ENCODE measurements around the gene FHL2.
"Not testable (repeated sequence)": the region's sequence is repeated elsewhere in the genome, so short reads cannot be mapped to it uniquely, and the experiment has no call there.

Gene FHL2

GRCh38 chr2:105398336-105399206 lies at the start of gene FHL2:
Gene FHL2, minus strand, starts transcription at chr2:105399051. Its CDS starts 12,535 bp downstream, at chr2:105386516.
- DNase-seq (ENCODE audit: low spot score) (peak; percentile 90), FAIRE-seq (no peak)

- FAIRE-seq (no peak), DNase-seq (ENCODE audit: low spot score) (peak; percentile 67)
These were observed 48.6 kb upstream of the FHL2 start for GRCh38 chr2:105447476-105447875.

- no peak for FAIRE-seq
- peak; percentile 67 for DNase-seq (ENCODE audit: low spot score)
These were observed 47.6 kb upstream of the FHL2 start for GRCh38 chr2:105446501-105446900.

- FAIRE-seq, result no peak
- DNase-seq (ENCODE audit: low spot score), result no peak
These were observed 47.1 kb upstream of the FHL2 start for GRCh38 chr2:105445976-105446375.

GRCh38 chr2:105445498-105445897 lies 46.6 kb upstream of the FHL2 start:
- FAIRE-seq (no peak), DNase-seq (ENCODE audit: low spot score) (no peak)

GRCh38 chr2:105443617-105444598 lies 45.1 kb upstream of the FHL2 start:
- FAIRE-seq, result peak; percentile 55
- no peak for DNase-seq (ENCODE audit: low spot score)

- FAIRE-seq (peak; percentile 87), DNase-seq (ENCODE audit: low spot score) (peak; percentile 66)
These were observed 43.9 kb upstream of the FHL2 start for GRCh38 chr2:105442721-105443120.

GRCh38 chr2:105442056-105442455 lies 43.2 kb upstream of the FHL2 start:
- FAIRE-seq (no peak), DNase-seq (ENCODE audit: low spot score) (no peak)

- FAIRE-seq (no peak), DNase-seq (ENCODE audit: low spot score) (no peak)
These were observed 40.3 kb upstream of the FHL2 start for GRCh38 chr2:105439141-105439540.

GRCh38 chr2:105438104-105438929 lies 39.5 kb upstream of the FHL2 start:
- peak; percentile 54 for DNase-seq (ENCODE audit: low spot score)
- FAIRE-seq, result no peak

GRCh38 chr2:105437708-105438103 lies 38.9 kb upstream of the FHL2 start:
- FAIRE-seq, result no peak
- no peak for DNase-seq (ENCODE audit: low spot score)

GRCh38 chr2:105432749-105433148 lies 33.9 kb upstream of the FHL2 start:
- FAIRE-seq (no peak), DNase-seq (ENCODE audit: low spot score) (no peak)

GRCh38 chr2:105432044-105432399 lies 33.2 kb upstream of the FHL2 start:
- DNase-seq (ENCODE audit: low spot score) (no peak), FAIRE-seq (no peak)

GRCh38 chr2:105431367-105432043 lies 32.7 kb upstream of the FHL2 start:
- FAIRE-seq, result no peak
- no peak for DNase-seq (ENCODE audit: low spot score)

- DNase-seq (ENCODE audit: low spot score) (no peak), FAIRE-seq (no peak)
These were observed 29.7 kb upstream of the FHL2 start for GRCh38 chr2:105428387-105429018.

- FAIRE-seq, result no peak
- no peak for DNase-seq (ENCODE audit: low spot score)
These were observed 28.6 kb upstream of the FHL2 start for GRCh38 chr2:105427485-105427884.

- no peak for DNase-seq (ENCODE audit: low spot score)
These were observed 27.9 kb upstream of the FHL2 start for GRCh38 chr2:105426626-105427292.

GRCh38 chr2:105425936-105426625 lies 27.2 kb upstream of the FHL2 start:
- DNase-seq (ENCODE audit: low spot score) (no peak), FAIRE-seq (no peak)

More at GRCh38 chr2:105426626-105427292, 27.9 kb upstream of the FHL2 start:
- no peak for FAIRE-seq

- not testable (repeated sequence) for FAIRE-seq; DNase-seq (ENCODE audit: low spot score)
These were observed 26.0 kb upstream of the FHL2 start for GRCh38 chr2:105424836-105425235.
